HG03460 (cell line): Measurements from ENCODE around the gene CHST8.

Source experiments
- ATAC-seq: cut with Tn5 transposase; IDR thresholded peaks from one replicate; pipeline ENCODE4 v1.9.1; 2021; ENCODE audit not compliant: unreplicated experiment

Gene CHST8

DNA sequence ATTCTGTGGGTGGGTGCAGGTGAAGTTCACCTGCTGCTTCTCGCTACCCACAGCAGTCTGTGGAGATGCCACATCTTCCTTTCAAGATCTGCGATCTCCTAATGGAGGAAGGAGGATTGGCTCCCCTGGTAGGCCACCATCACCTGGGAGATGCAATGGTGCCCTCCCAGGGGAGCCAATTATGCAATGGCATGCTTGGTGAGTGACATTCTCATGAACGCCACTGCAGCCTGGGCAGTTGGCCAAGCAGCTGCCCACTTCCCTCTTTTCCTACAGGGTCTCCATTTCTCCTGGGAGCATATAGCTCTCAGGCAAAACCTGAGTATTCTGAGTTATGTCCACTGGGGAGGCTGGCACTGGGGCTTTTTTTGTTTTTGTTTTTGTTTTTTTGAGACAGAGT is 91.4 kb downstream of the CHST8 start:
- no peak for ATAC-seq

DNA sequence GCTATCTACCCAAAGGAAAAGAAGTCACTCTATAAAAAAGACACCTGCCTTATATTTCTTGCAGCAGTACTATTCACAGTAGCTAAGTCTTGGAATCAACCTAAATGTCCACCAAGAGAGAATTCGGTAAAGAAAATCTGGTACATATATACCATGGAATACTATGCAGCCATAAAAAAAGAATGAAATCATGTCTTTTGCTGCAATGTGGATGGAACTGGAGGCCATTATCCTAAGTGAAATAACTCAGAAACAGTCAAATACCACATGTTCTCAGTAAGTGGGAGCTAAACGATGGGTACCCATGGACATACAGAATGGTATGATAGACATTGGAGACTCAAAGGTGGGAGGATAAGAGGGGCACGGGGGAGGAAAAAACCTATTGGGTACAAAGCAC is 92.4 kb downstream of the CHST8 start:
- ATAC-seq = no peak

DNA sequence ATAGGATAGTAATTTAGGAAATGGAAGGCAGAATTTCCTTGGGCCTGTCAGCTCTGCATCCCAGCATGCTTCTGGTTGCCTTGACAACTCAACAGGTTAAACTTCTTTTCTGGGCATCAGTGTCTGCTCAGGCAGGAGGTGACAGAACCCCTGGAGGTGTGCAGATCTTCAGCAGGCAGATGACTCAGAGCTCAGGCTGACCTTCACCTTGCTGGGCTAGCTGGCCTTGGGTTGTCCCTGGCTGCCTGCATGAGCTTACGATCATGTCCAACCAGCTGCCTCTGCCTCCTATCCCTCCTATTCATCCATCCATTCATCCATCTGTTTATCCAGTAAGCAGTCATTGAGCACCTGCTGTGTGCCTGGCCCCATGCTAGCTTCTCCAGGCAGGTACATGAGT is 93.7 kb downstream of the CHST8 start:
- ATAC-seq = no peak

DNA sequence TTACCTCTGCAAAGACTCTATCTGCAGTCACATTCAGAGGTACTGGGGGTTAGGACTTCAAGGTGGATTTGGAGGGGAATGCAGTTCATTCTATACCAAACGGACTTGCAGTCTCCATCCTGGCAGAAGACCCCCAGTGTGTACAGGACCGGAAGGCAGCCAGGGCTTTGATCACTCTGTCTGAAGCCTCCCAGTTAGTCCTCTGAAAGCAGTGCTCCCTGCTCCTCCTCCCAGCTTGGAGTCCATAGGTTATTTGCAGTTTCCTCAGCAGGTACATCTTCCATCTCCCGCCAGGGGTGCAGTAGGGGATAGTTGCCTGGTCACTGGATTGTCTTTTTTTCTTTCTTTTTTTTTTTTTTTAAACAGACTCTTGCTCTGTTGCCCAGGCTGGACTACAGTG is 96.1 kb downstream of the CHST8 start:
- no peak for ATAC-seq

DNA sequence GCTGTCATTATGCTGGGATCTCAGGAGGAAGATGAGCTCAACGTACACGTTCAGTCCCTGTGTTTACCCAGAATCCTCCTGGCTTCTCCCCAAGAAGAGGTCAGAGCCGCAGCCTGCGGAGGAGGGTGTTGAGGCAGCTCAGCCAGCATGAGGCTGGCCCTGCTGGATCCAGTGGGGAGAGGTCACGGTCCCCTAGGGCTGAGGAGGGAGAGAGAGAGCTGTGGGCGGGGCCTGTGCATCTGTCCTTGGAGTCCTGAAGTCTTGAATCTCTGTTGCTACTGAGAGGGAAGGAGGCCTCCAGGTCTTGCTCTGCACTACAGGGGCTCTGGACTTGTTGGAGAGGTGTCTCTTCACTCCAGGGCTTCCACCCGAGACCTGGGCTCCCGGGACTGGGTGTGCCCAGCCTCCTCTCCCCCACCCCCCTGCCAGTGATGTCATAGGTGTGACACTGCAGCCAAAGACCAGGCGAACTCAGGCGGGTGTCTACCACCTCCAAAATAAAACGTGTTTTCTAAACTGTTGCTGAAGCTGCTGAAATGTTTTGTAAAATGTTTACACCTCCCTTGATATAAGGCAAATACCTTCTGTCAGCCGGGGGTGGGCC is 97.0 kb downstream of the CHST8 start:
- no peak for ATAC-seq

DNA sequence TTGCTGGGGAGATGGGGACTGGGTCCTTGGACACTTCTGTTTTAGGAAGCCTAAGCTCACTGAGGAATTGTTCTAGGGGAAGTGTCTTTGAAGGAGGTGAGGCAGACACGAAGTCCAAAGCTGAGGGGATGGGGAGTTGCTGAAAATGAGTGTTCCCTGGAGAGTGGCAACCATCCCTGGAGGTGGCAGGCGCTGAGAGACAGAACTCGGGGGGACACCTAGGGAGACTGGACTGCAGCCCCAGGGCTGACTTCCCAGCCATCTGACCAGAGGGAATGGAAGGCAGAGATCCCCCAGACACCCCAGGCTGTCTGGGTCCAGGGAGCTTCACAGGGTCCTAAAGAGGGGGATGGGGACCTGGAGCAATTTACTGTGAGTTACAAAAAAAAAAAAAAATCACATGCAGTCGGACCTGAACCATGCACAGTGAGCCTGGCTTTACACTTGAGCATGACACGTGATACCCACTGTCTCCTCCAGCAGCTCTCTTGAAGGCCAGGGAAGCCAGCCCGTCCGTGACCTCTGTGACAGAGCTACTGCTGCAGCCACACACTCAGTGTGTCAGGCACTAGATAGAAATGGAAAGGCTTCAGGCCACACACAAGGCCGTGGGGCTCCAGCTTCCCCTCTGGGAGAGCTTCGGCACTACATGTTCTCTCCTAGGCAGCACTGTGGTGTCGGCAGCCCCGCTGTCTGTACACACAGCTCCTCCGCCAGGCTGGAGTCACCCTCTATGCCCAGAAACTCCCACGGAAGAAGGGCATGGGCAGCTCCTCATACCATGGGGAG is 97.8 kb downstream of the CHST8 start:
- ATAC-seq = no peak

DNA sequence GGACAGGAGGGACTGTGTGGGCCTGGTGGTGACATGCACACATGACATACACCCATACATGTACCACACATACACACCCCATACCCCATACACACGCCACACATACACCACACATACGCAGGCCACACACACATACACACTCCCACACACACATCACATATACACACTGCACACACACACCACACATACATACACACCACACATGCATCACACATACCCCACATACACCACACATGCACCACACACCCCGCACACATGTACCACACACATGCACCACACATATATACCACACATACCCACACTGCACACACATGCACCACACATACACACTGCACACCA is 98.4 kb downstream of the CHST8 start:
- ATAC-seq = no peak

DNA sequence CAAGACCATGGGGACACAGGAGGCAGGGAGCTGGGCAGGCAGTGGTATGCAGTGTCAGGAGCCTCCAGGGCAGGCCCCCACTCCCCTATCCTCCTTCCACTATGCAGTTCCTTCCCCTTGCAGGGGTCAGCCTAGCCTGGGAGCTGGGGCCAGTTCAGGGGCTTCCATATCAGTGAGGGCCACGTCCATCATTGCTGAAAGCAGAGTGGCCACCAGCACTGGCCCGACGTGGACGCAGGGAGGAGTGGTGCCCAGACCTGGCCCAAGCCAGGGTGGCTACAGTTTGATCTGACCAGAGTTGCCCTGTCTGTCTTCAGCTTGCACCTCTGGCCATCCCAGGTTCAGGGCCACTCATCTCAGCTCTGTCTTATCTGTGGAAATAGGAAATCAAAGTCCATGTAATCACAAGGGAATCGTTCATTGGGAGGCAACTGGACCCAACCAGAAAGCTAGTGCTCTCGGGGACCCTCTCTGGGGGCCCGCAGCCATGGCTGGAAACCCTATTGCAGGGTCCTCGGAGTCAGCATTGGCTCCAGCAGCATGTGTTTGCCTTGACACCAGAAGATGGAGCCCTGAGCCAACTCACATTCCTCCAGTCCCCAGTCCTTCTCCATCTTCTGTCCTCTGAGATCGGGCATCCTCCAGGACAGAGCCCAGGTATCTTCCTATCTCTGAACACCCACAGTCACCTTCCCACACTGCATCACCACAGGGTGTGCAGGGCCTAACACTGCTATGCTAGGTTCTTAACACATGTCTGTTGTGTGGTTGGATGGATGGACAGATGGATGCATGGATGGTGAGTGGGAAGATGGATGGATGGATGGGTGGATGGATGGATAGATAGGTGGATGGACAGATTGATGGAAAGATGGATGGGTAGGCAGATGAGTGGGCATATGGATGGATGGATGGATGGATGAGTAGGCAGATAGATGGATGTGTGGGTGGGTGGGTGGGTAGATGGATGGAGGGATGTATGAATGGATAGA is 99.2 kb downstream of the CHST8 start:
- no peak for ATAC-seq

DNA sequence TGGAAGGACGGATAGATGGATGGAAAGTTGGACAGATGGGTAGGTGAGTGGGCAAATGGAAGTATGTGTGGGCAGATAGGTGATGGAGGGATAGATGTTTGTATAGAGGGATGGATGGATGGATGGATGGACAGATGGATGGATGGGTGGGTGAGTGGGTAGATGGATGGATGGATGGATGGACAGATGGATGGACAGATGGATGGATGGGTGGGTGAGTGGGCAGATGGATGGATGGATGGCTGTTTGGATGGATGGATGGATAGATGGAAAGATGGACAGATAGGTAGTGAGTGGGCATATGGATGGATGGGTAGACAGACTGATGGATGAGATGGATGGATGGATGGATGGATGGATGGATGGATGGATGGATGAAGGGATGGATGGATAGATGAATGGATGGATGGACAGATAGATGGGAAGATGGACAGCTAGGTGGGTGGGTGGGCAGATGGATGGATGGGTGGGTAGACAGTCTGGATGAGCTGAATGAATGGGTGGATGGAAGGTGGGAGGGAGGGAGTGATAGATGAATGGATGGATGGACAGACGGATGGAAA is 100.1 kb downstream of the CHST8 start:
- ATAC-seq = no peak

DNA sequence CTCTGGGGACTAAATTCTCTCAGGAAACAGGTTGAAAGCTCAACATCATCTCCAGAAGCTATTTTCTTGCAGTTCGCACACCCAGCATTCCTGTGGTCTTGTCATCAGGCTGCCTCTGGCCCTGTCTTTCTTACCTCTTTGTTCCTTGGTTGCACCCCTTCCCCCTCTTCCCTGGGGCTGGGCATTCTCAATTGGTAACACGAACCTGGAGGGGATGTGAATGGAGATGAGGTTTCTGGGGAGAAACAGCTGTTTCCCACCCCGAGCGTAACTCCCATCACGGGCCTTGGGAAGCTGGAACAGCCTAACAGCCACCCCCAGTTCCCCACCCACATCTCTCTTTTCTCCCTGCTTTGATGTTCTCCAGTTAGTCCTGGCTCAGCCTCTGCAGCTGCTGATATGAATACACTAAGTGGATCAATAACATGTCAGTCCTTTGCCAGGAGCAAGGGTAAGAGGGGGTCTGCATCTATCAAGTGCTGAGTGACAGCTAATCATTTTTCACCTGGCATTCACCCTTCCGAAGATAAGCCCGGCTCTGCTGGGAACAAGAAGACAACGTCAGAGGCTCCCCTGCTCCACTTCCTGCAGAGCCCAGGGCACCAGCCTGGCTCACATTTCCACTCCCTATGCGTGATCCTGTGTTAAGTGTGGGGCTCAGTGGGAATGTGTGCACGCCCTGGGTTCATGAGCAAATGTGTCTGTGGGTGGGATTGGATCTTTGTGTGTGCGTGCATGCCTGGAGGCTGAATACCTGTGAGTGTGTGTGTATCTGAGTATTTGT is 100.9 kb downstream of the CHST8 start:
- ATAC-seq = no peak

DNA sequence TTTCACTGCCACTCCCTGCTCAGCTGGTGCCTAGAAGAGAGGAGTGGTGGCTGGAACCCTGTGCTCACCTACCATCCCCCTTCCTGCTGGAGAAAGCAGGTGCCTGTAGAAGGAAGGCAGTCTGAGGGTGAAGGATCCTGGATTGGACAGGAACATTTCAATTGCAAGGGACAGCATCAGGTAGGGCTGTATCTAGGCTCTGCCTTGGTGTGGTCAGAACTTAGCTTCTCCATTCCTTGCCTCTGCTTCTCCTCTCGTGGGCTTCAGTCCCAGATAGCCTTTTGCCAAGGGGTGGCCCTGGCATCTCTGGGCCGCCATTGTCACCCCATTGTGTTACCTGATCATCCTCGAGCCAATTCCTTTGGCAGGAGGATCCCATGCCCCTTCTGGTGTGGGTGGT is 101.8 kb downstream of the CHST8 start:
- ATAC-seq = no peak

DNA sequence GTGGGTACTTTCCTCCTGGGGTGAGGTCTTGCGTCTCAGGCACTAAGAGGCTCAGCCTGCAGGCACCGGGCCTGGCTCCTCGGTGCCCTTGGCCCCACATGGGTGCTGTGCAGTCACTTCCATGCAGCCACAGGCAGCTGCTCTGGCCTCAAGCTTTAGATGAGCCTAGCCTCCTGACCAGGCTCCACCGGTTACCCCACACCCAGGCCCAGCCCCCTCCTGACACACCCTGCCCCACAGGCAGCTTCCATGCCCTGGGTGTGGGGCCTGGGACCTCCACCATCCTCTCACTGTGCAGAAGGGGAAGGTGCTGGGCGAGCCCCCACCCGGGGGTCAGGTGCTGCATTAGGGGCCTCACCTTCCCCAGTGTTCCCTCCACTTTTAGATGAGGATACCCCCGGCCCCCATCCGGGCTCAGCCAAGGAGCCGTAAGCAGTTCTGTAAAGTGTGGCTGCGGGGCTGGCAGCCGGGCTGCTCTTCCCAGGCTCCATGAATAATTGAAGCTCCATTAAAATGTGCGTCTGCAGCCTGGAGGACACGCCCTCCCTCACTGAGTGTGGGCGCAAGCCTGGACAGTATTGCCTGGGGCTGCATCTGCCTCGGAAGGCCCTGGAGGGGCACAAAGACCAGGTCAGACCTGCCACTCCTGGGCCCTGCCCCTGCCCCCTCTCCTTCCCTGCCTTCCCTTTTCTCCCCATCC is 102.4 kb downstream of the CHST8 start:
- ATAC-seq = no peak

DNA sequence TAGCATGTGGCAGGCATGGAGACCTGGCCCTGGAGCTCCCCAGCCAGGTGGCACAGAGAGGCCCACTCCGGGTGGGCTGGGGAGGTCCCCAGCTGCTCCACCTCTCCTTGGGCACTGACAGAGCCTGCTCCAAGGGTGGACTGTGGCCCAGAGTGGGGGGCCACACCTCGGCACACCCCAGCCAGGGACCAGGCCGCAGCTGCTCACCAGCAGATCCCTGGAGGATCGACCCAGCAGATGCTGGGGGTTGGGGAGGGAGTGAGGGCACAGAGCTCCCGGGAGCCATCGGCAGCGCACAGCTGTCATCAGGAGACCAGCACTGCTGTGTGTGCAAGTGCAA is 102.9 kb downstream of the CHST8 start:
- ATAC-seq = no peak

DNA sequence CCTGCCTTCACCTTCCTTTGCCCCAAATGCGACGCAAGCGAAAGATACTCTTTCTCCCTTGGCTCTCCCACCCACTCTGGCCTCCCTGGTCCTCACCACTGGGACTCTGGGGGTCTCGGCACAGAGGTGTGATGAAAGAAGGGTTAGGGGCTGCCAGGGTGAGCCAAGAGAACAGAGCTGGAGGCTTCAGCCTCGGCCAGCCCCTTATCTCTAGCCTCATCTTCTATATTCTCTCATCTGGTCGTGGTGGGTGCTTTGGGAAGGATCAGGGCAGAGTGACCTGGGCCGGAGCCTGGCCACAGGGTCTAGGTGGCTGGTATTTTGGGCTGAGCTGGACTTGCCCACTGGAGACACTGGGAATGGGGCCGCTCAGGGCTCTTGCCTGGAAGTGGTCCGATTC is 103.8 kb downstream of the CHST8 start:
- no peak for ATAC-seq

DNA sequence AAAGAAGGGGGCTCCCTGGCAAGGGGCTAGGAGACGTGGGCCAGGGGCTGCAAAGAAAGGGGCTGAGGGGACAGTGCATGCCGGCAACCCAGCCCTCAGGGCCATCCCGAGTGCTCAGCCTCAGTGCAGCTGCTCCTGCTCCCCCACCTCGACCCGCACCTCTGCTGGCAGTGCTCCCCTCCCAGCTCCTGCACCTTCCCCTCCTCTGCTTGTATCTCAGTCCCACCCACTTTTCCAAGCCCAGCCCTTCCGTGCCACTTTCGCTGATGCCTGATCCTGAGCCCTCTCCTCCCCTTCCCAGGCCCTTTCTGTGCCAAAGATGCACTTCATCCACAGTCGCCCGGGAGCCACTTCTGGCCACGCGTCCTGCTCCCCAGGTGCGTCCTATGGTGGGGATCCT is 105.0 kb downstream of the CHST8 start:
- no peak for ATAC-seq

DNA sequence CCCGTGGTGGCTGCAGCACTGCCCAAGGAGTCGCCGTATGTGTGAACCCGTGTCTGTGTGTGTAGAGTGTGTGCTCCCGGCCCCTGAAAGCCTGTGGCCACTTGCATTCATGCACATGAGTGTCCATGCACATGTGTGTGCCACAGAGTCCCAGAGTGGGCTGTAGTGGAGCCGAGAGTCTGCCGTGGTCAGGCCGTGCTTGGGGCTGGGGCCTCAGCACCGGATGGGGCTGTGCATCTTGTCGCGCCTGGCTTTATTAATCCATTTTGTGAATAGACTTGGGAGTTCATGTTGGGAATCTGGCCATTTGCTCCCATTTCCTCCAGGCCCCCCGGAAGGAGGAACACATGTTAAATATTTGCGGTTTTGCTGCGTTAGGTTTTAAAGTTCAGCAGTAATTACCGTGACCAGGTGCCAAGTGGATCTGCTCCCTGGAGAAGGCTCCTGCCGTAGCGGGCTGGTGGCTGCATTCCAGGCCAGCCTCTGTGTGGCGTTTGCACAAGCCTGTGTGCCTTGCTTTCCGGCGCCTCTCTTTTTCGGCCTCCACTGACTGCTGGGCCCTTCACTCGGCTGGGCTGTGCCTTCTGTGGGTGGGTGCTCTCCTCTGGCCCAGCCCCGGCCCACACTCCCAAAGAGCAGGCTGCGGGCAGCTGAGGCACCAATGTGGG is 105.7 kb downstream of the CHST8 start:
- ATAC-seq = no peak

DNA sequence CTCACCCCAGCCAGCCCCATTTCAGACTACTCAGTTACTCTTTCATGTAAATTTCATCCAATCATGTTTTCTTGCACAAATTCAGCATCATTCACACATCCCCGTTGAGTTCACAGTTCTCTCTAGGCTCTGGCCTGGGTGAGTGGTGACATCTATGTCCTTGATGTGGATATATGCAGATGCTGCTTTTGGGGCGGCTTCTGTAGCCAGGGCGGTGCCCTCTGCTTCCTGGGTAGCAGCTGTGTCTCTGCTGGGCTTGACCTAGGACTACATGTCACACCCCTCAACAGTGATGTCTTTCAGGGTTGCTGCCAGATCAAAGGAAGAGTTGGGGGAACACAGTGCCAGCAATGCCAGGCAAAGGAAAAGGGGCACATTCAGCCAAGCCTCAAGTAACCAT is 106.4 kb downstream of the CHST8 start:
- no peak for ATAC-seq

DNA sequence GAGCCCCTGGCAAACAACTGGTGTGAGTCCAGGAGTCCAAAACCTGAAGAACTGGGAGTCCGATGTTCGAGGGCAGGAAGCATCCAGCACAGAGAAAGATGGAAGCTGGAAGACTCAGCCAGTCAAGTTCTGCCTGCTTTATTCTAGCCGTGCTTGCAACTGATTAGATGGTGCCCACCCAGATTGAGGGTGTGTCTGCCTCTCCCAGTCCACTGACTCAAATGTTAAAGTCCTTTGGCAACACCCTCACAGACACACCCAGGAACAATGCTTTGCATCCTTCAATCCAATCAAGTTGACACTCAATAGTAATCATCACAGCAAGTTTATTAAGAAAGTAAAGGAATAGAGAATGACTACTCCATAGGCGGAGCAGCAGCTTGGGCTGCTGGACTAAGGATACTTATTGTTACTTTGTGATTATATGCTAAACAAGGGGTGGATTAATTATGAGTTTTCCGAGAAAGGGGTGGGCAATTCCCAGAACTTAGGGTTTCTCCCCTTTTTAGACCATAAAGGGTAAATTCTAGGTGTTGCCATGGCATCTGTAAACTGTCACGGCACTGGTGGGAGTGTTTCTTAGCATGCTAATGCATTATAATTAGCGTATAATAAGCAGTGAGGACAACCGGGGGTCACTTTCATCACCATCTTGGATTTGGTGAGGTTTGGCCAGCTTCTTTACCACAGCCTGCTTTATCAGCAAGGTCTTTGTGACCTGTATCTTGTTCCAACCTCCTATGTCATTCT is 109.3 kb downstream of the CHST8 start:
- ATAC-seq = no peak

DNA sequence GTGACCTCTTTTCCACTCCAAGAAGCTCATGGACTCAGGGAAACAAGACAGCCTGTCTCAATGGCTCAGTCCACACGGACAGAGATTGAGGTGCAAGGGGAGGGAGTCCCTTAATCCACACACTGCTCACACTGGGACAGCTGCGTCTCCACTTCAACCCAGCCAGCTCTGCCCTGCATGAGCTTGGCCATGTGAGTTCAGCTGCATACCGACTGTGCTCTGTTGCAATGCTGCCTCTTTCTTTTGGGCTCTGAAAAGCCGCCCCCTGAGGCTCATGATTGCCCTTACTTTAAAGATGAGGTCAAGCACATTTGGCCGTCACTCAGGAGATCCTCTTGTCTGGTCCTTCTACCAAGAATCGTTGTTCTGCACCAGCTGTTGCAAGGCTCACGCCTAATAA is 110.1 kb downstream of the CHST8 start:
- ATAC-seq = no peak
